Endothelial cell of umbilical vein (primary cell): ENCODE measurements around the gene FICD. TPM values are rescaled to one million over a fixed set of nuclear protein-coding genes. Genes with fewer than 3 reads are reported as not detected.

Source experiments
- BruUV-seq: library from RNA; stranded (reverse); fragments of 400-500 nt; replicated peaks from 2 replicates; lab custom pipeline; 2021; lab: Mats Ljungman, UMichigan
- CTCF ChIA-PET: fragments of 300-600, 350-600 bp; sonication (Branson Sonifier 250); formaldehyde crosslinking; loops from one replicate; lab custom pipeline; 2021; ENCODE audit warnings: antibody characterized with exemption, inconsistent platforms; lab: Charles Lee
- POLR2A ChIA-PET: fragments of 300-600, 350-600 bp; sonication (Branson Sonifier 250); formaldehyde crosslinking; loops from one replicate; lab custom pipeline; 2021; ENCODE audit warnings: antibody characterized with exemption, inconsistent platforms; lab: Charles Lee
- DNase-seq: peaks from one replicate; pipeline ENCODE4 v3.0.0-alpha.2; 2011; ENCODE audit warnings: low read depth, low spot score
- FAIRE-seq: peaks from 2 replicates; lab custom pipeline; 2011; peaks lifted over from hg19 to GRCh38; lab: Jason Lieb, UNC
- H2AFZ ChIP-seq: 2 replicates; pipeline ENCODE4 v1.6.0; 2012; ENCODE audit warnings: low read depth, low read length, control low read depth, inconsistent platforms
- H3K27ac ChIP-seq: 2 replicates; pipeline ENCODE4 v1.5.1; 2011; ENCODE audit warnings: low read depth, mild to moderate bottlenecking, control low read depth, low read length, moderate library complexity; ENCODE audit not compliant: insufficient read depth
- H3K27me3 ChIP-seq, 2 experiments: 2 replicates each; pipeline versions ENCODE4 v1.6.0 to v1.6.1; 2011; ENCODE audit warnings: low read length in 2 of 2, mixed read lengths in 1 of 2; ENCODE audit not compliant: control insufficient read depth in 2 of 2, insufficient read depth in 2 of 2
- H3K36me3 ChIP-seq, 2 experiments: 2 replicates in 1 of 2; 3 replicates in 1 of 2; pipeline ENCODE4 v1.5.1; 2011; ENCODE audit warnings: low read length in 2 of 2, mild to moderate bottlenecking in 1 of 2, moderate library complexity in 1 of 2; ENCODE audit not compliant: control insufficient read depth in 2 of 2, insufficient read depth in 2 of 2; ENCODE audit errors: extremely low read depth in 1 of 2
- H3K4me1 ChIP-seq: 3 replicates; pipeline ENCODE4 v1.5.1; 2011; ENCODE audit warnings: mild to moderate bottlenecking, low read length; ENCODE audit not compliant: control insufficient read depth, insufficient read depth; ENCODE audit errors: extremely low read depth
- H3K4me2 ChIP-seq: 2 replicates; pipeline ENCODE4 v1.6.1; 2011; ENCODE audit warnings: low read length, control low read depth, mixed read lengths; ENCODE audit not compliant: insufficient read depth
- H3K4me3 ChIP-seq, 3 experiments: fragments of 200-600 bp in 1 of 3; sonication (generic), shearing (Covaris generic) in 1 of 3; replicated peaks in 1 of 3; 2 replicates each; pipeline ENCODE4 v1.5.1; 2011 to 2016; ENCODE audit warnings: control low read depth in 3 of 3, low read length in 3 of 3, mild to moderate bottlenecking in 2 of 3, inconsistent platforms in 1 of 3, low read depth in 1 of 3, moderate library complexity in 1 of 3; ENCODE audit not compliant: insufficient read depth in 1 of 3
- H3K79me2 ChIP-seq: 2 replicates; pipeline ENCODE4 v1.6.0; 2012; ENCODE audit warnings: low read length, inconsistent platforms; ENCODE audit not compliant: control insufficient read depth, insufficient read depth
- H3K9ac ChIP-seq: replicated peaks from 2 replicates; pipeline ENCODE3; 2011; ENCODE audit warnings: low read length, control low read depth; ENCODE audit not compliant: insufficient read depth; ENCODE audit errors: extremely low read depth
- H3K9me1 ChIP-seq: replicated peaks from 3 replicates; pipeline ENCODE4 v1.6.0; 2011; ENCODE audit warnings: mild to moderate bottlenecking, low read length; ENCODE audit not compliant: control insufficient read depth, insufficient read depth; ENCODE audit errors: extremely low read depth
- H3K9me3 ChIP-seq: replicated peaks from 2 replicates; pipeline ENCODE4 v1.5.1; 2012; ENCODE audit warnings: low read length, inconsistent platforms; ENCODE audit not compliant: control insufficient read depth, insufficient read depth
- H4K20me1 ChIP-seq: replicated peaks from 2 replicates; pipeline ENCODE3; 2011; ENCODE audit warnings: mild to moderate bottlenecking, low read length; ENCODE audit not compliant: control insufficient read depth, insufficient read depth; ENCODE audit errors: extremely low read depth
- EZH2 ChIP-seq: IDR thresholded peaks from 2 replicates; pipeline ENCODE4 v1.6.1; 2012; ENCODE audit warnings: borderline replicate concordance, low read depth, mild to moderate bottlenecking, moderate library complexity, low read length, inconsistent platforms; ENCODE audit not compliant: severe bottlenecking
- FOS ChIP-seq: IDR thresholded peaks from 2 replicates; pipeline ENCODE4 v1.6.1; 2011; ENCODE audit warnings: mild to moderate bottlenecking, low read length, moderate library complexity, borderline replicate concordance; ENCODE audit not compliant: insufficient read depth
- MAX ChIP-seq: IDR thresholded peaks from 2 replicates; pipeline ENCODE4 v1.6.1; 2011; ENCODE audit not compliant: insufficient read depth, insufficient read length
- POLR2A ChIP-seq: IDR thresholded peaks from 2 replicates; pipeline ENCODE4 v1.6.1; 2012; ENCODE audit warnings: low read depth, mild to moderate bottlenecking, control low read depth, low read length
- POLR2AphosphoS5 ChIP-seq: IDR thresholded peaks from 2 replicates; pipeline ENCODE4 v1.6.1; 2012; ENCODE audit warnings: low read depth, mild to moderate bottlenecking, control low read depth, low read length, moderate library complexity; ENCODE audit not compliant: insufficient read depth
- dilution Hi-C: fragments of 300-500 bp; cut with MboI; formaldehyde crosslinking; loops from one replicate; pipeline ENCODE4 v1.15.0; 2019; ENCODE audit warnings: low sequenced_read_pairs; ENCODE audit not compliant: extremely low pct_ligation_motif_present
- intact Hi-C: fragments of 100-400 bp; cut with micrococcal nuclease; formaldehyde crosslinking; loops from one replicate; pipeline ENCODE4 v1.10.0; 2022
- polyA plus RNA-seq, 4 experiments: library from polyadenylated mRNA; depleted of rRNA in 3 of 4; stranded (reverse) in 3 of 4; unstranded in 1 of 4; fragments of >200 nt; gene quantifications; 2 replicates each; pipeline versions ENCODE4 v1.2.1 to v1.2.3, GENCODE V29; 2011 to 2012; ENCODE audit warnings: missing spikeins in 1 of 4
- total RNA-seq: library from RNA; stranded (reverse); gene quantifications from 2 replicates; pipeline ENCODE4 v1.2.3, GENCODE V29; 2021

Gene FICD
- total and polyA plus RNA-seq, 2 donors (not counting 3 experiments of a cell fraction or from before 2014, with no cell fraction given): 3.9 to 6.1 TPM

- no TSS peak for BruUV-seq
- dilution Hi-C loops (no loop called here), intact Hi-C loops (loop anchor here (1.0 to 5.0 kb wide), 11 partner anchors 56 to 550 kb away; partner anchors contain the start of genes ALKBH2 and CORO1C)
- peak; percentile 96 for DNase-seq
- peaks cover 36% of the 10 kb centered on the region for H3K79me2 ChIP-seq
- peaks cover 9 to 13% of the 10 kb centered on the region in 2 experiments for H3K36me3 ChIP-seq
- H4K20me1 ChIP-seq: no peaks in the 10 kb centered on the region
- peak within 1 kb of the TSS; percentile 82 for H3K9ac ChIP-seq
- ChIA-PET CTCF (interaction anchor here (1.0 to 2.2 kb wide), 10 partner anchors 48 to 532 kb away, joined by 3 to 23 read pairs (median 4); no protein-coding TSS in a partner anchor), POLR2A (interaction anchor here (0.6 to 0.9 kb wide), 4 partner anchors 127 to 535 kb away, joined by 3 to 4 read pairs (median 4); partner anchors contain the start of gene UNG)
- FAIRE-seq: peak; percentile 92
- H3K9me3 ChIP-seq: no peaks in the 10 kb centered on the region
- no peaks in the 10 kb centered on the region for H3K9me1 ChIP-seq
- peaks cover 34% of the 10 kb centered on the region for H3K4me1 ChIP-seq
- peak within 1 kb of the TSS; percentile 77 for H2AFZ ChIP-seq
- TF ChIP-seq POLR2A: peak; percentile 94
- no peak for TF ChIP-seq FOS
- TF ChIP-seq EZH2: no peak
- peak; percentile 19 for TF ChIP-seq MAX
- peak; percentile 73 for TF ChIP-seq POLR2AphosphoS5
- peak within 1 kb of the TSS; percentile 78 to 95 (median 86) for H3K4me3 ChIP-seq
- peak within 1 kb of the TSS; percentile 97 for H3K4me2 ChIP-seq
- H3K27ac ChIP-seq: peak within 1 kb of the TSS; percentile 83
- no peaks in the 10 kb centered on the region for H3K27me3 ChIP-seq
Measured at GRCh38 chr12:108562348-108563135, 47.5 kb downstream of the FICD start, which contains the start of gene ISCU. Gene ISCU (plus strand): TSS chr12:108562596. CDS start chr12:108562623, 27 bp downstream.
